Activated T-helper 9 cell treated with anti-CD3 and anti-CD28 coated beads, Interleukin-2, amount 50 U/mL, for 16 hours (primary cell): Measurements from ENCODE around the gene NKAIN2.
"Not testable (repeated sequence)": the region's sequence is repeated elsewhere in the genome, so short reads cannot be mapped to it uniquely, and the experiment has no call there.

Experiments
- DNase-seq: peaks from one replicate; pipeline ENCODE4 v3.0.0-alpha.2; 2020; ENCODE audit warnings: low read depth

Gene NKAIN2

DNA sequence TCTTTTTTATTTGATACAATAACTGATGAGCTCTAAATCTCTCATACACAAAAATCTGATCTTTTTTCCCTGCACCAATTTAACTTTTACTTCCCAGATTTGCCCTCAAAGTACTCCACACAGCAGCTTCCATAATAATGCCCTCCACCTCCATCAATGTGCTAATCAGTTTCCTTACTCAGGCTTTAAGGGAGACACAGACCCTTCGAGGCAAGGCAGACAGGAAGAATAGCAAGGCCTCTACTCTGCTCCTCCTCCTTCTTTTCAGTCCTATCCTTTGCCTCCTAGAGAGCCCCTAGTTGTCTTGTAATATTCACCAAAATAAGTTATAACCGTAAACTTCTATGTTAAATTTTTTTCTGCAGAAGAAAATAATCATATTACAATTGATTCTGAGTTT is 713.7 kb downstream of the NKAIN2 start:
- no peak for DNase-seq

DNA sequence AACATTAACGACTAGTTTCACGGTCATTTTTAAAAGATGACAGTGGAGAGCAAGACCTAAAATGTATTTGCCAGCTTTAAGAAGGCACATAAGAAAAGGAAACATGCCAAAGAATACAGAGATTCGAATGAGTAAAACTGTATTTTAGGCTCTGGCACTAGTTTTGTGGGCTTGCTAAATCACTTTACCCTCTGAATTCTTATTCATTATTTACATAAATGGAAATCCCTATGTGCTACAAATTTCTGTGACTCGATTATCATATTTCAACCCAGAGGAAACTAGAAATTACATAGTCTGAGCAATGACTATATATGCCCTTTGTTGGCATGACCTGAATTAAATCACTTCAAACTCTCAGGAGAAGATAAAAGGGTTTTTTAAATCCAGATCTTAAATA is 716.8 kb downstream of the NKAIN2 start:
- no peak for DNase-seq

GRCh38 chr6:124522335-124522734 is 718.7 kb downstream of the NKAIN2 start:
- DNase-seq, result no peak

- DNase-seq, result no peak
Measured at GRCh38 chr6:124524491-124525200, 721.0 kb downstream of the NKAIN2 start.

- DNase-seq, result no peak
Measured at GRCh38 chr6:124530926-124531325, 727.3 kb downstream of the NKAIN2 start.

- DNase-seq, result no peak
Measured at GRCh38 chr6:124535299-124535698, 731.6 kb downstream of the NKAIN2 start.

- no peak for DNase-seq
Measured at GRCh38 chr6:124535746-124536145, 732.1 kb downstream of the NKAIN2 start.

- no peak for DNase-seq
Measured at GRCh38 chr6:124536157-124536841, 732.6 kb downstream of the NKAIN2 start.

- no peak for DNase-seq
Measured at GRCh38 chr6:124536842-124537191, 733.2 kb downstream of the NKAIN2 start.

GRCh38 chr6:124539096-124539495 is 735.4 kb downstream of the NKAIN2 start:
- DNase-seq, result no peak

GRCh38 chr6:124541573-124541972 is 737.9 kb downstream of the NKAIN2 start:
- DNase-seq, result no peak

DNA sequence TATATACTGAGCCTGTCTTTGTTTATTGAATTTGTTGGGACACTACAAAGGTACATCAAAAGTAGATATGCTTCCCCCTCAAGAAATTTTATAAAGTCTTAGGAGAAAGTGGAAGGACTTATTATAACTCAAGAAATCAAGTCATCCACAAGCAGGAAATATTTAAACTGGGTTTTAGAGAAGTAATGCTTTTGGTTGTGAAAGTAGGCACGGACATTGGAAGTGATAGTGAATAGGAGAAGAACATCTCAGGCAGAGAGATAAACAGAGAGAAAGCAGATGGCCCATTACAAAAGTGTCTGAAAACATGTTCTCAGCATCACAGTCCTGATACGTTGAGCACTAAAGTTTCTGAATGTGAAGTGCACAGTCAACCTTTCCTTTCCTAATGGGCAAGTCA is 742.9 kb downstream of the NKAIN2 start:
- DNase-seq, result no peak

GRCh38 chr6:124551711-124552233 is 748.1 kb downstream of the NKAIN2 start:
- no peak for DNase-seq

DNA sequence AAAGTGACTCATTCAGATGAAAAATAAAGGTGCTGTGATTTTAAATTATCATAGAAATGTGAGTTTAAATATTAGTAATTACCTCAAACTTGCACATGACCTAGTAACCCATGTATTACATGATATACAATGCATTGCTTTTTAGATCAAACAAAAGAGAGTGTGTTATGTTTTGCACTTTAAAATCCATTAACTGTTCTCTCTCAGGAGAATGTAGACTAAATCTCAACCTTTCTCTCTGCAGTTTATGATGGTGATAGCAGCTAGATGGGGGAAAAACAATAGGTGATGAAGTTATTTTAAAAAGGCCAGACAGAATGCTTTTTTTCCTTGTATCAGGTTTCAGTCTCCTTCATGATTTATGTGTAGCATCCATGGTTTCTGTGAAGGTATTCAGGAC is 754.2 kb downstream of the NKAIN2 start:
- no peak for DNase-seq

- not testable (repeated sequence) for DNase-seq
Measured at GRCh38 chr6:124560078-124560477, 756.4 kb downstream of the NKAIN2 start.

GRCh38 chr6:124560873-124561567 is 757.4 kb downstream of the NKAIN2 start:
- DNase-seq, result no peak

DNA sequence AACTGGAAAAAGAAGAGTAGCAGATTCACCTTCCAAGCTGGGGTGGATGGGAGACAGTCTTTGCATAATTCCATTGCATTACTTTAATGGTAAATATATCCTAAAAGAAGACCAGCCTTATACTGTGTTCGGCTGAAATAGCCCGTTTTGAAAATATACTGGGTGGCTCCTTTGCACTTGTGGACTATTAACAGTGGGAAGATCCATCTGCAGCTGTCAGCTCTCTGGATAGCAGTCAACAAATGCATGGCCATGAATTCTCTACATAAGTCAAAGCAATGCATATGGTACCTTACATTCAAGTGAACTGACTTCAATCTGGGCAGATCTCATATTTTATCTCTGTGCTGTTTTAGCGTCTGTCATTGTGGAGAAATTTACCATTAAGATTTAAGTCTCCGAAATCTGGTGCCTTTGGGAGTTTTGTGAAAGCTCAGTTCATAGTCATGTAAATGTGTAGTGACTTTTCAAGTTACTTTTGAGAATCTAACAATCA is 758.0 kb downstream of the NKAIN2 start:
- DNase-seq, result no peak

- not testable (repeated sequence) for DNase-seq
Measured at GRCh38 chr6:124564125-124564524, 760.5 kb downstream of the NKAIN2 start.

DNA sequence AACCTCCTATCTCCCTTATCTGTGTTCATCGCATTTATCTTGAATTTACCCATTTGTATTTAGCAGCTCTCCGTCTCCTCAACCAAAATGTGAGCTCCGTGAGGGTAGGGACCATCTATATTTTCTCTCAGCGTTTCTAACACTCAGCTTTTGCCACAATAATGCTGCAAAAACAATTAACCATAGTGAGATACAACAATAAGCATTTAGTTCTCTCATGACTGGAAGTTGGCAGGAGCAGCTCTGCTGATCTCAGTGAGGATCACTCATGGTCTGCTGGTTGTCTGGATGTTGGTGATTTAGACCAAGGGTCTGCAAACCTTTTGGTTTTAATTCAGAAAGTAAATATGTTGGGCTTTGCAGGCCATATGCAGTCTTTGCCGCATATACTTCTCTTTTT is 763.7 kb downstream of the NKAIN2 start:
- no peak for DNase-seq

DNA sequence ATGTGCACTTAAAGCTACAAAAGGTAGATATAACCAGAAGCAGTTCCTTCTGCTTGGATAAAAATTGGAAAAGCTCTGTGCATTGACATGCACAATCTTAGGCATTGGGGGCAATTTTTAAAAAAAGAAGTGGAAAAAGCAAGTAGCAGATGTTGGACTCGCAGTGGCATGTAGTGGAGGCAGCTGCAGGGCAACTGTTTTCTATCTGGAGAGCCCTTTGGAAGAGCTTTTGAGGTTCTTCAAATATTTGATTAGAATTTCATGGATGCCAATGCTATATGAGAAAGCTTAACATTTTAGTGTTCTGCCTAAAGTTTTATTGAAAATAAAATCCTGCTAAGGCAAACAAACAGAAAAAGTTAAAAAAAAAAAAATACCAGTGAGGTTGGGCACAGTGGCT is 770.3 kb downstream of the NKAIN2 start:
- no peak for DNase-seq

DNA sequence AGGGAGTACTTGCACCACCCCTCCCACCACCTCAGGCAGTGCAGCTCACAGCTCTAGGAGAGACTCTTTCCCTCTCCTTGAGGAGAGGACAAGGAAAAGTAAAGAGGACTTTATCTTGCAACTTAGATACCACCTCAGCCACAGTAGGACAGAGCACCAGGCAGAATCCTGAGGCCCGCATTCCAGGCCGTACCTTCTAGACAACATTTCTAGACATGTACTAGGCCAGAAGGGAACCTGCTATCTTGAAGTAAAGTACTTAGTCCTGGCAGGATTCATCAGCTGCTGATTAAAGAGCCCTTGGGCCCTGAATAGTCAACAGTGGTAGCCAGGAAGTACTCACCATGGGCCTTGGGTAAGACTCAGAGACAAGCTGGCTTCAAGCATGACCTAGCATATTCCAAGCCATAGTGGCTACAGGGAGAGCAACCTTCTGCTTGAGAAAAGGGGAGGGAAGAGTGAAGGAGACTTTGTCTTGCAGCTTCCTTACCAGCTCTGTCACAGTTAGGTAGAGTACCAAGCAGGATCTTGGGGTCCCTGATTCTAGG is 774.1 kb downstream of the NKAIN2 start:
- DNase-seq, result no peak

- no peak for DNase-seq
Measured at GRCh38 chr6:124590001-124590400, 786.3 kb downstream of the NKAIN2 start.

DNA sequence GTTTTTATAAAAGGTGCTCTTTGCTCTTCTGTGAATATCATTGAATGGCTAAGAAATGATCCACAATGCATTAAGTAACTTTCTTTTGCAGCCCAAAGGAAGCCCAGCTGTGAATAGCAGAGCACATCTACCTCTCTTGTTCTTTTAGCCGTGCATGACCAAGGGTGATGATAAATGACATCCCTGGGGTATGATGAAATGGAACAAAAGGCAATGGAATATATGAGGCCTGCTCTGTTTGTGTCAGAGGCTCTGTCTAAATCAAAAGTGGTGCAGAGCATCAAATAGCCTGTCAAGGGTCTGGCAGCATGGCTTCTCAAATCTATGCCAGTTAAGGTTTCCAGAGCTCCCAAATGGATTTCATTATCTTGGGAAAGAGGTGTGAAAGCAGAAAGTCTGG is 796.0 kb downstream of the NKAIN2 start:
- no peak for DNase-seq
